Naive thymus-derived CD4-positive, alpha-beta T cell (primary cell): ENCODE measurements around the gene ARID5B. TPM values are rescaled to one million over a fixed set of nuclear protein-coding genes. Genes with fewer than 3 reads are reported as not detected.
A peak's percentile ranks its signal among the peaks of the same experiment; 100 is the strongest.

Source experiments
- ATAC-seq: fragments of 150-1000 bp; cut with Tn5 transposase; 2 replicates; pipeline ENCODE4 v1.10.0; 2021; ENCODE audit warnings: mild to moderate bottlenecking, moderate library complexity
- CTCF ChIA-PET: fragments of 350-600 bp; sonication (Branson Sonifier 250); formaldehyde crosslinking; loops from one replicate; lab custom pipeline; 2021; ENCODE audit warnings: antibody characterized with exemption; lab: Charles Lee
- POLR2A ChIA-PET: fragments of 350-600 bp; sonication (Branson Sonifier 250); formaldehyde crosslinking; loops from one replicate; lab custom pipeline; 2021; ENCODE audit warnings: antibody characterized with exemption, inconsistent platforms; lab: Charles Lee
- DNase-seq, 9 donors: peaks; one replicate each; pipeline versions ENCODE4 v3.0.0 to v3.0.0-alpha.2; 2020 to 2022; ENCODE audit warnings: mixed read lengths in 1 of 9
- H3K27ac ChIP-seq: one replicate; pipeline ENCODE4 v1.7.0; 2013; ENCODE audit warnings: mild to moderate bottlenecking, low read depth, low read length, moderate library complexity
- H3K27me3 ChIP-seq, 2 donors: one replicate each; pipeline ENCODE4 v1.7.0; 2013; ENCODE audit warnings: low read length in 2 of 2, mild to moderate bottlenecking in 2 of 2, moderate library complexity in 2 of 2; ENCODE audit not compliant: control insufficient read depth in 2 of 2, insufficient read depth in 2 of 2
- H3K36me3 ChIP-seq, 3 experiments: 1 replicate in 2 of 3; 2 replicates in 1 of 3; pipeline ENCODE4 v1.7.0; 2013; ENCODE audit warnings: low read length in 3 of 3, mild to moderate bottlenecking in 3 of 3, moderate library complexity in 1 of 3; ENCODE audit not compliant: insufficient read depth in 3 of 3, control insufficient read depth in 2 of 3
- H3K4me1 ChIP-seq, 2 donors: one replicate each; pipeline ENCODE4 v1.7.0; 2013; ENCODE audit warnings: low read length in 2 of 2, mild to moderate bottlenecking in 2 of 2, moderate library complexity in 1 of 2; ENCODE audit not compliant: control insufficient read depth in 2 of 2, insufficient read depth in 2 of 2
- H3K4me3 ChIP-seq: 2 replicates; pipeline ENCODE4 v1.7.0; 2013; ENCODE audit warnings: mild to moderate bottlenecking, low read length
- H3K9me3 ChIP-seq, 3 experiments: 1 replicate in 2 of 3; 2 replicates in 1 of 3; pipeline ENCODE4 v1.7.0; 2013; ENCODE audit warnings: low read length in 3 of 3; ENCODE audit not compliant: control insufficient read depth in 2 of 3
- H3K27ac Mint-ChIP-seq, 9 donors: one replicate each; pipeline ENCODE4 v1.8.0; 2020 to 2022; ENCODE audit warnings: mixed read lengths in 9 of 9, mild to moderate bottlenecking in 8 of 9, moderate library complexity in 5 of 9, inconsistent platforms in 2 of 9
- H3K27me3 Mint-ChIP-seq, 5 donors: one replicate each; pipeline ENCODE4 v1.8.0; 2021 to 2022; ENCODE audit warnings: mixed read lengths in 5 of 5, mild to moderate bottlenecking in 1 of 5
- H3K36me3 Mint-ChIP-seq, 5 donors: one replicate each; pipeline ENCODE4 v1.8.0; 2020 to 2022; ENCODE audit warnings: mixed read lengths in 5 of 5, mild to moderate bottlenecking in 3 of 5, inconsistent platforms in 1 of 5
- H3K4me1 Mint-ChIP-seq, 7 donors: one replicate each; pipeline ENCODE4 v1.8.0; 2020 to 2022; ENCODE audit warnings: mixed read lengths in 7 of 7, mild to moderate bottlenecking in 3 of 7, inconsistent platforms in 1 of 7
- H3K4me3 Mint-ChIP-seq, 10 donors: one replicate each; pipeline ENCODE4 v1.8.0; 2020 to 2022; ENCODE audit warnings: mild to moderate bottlenecking in 10 of 10, mixed read lengths in 10 of 10, moderate library complexity in 6 of 10, inconsistent platforms in 2 of 10
- H3K9me3 Mint-ChIP-seq, 11 donors: one replicate each; pipeline ENCODE4 v1.8.0; 2020 to 2022; ENCODE audit warnings: mixed read lengths in 11 of 11, mild to moderate bottlenecking in 4 of 11, inconsistent platforms in 1 of 11, moderate library complexity in 1 of 11
- intact Hi-C, 2 donors: fragments of 100-400 bp; cut with micrococcal nuclease; formaldehyde crosslinking; loops; one replicate each; pipeline ENCODE4 v1.15.1; 2023
- polyA plus RNA-seq, 2 donors: library from polyadenylated mRNA; unstranded; fragments of 300-500 nt; fragmentation: Illumina TruSeq; gene quantifications; one replicate each; pipeline ENCODE4 v1.2.3, GENCODE V29; 2021
- total RNA-seq, 6 experiments: library from RNA in 5 of 6; stranded (reverse) in 5 of 6; gene quantifications; 1 replicate in 5 of 6; 2 replicates in 1 of 6; pipeline ENCODE4 v1.2.3 and lab custom pipeline; 2021 to 2026

The ARID5B gene
- total and polyA plus RNA-seq, 7 experiments from 2014 or later, result 18.6 to 60.8 (median 47.4) TPM

GRCh38 chr10:62036186-62037081, 134.9 kb downstream of the ARID5B start:
- peaks cover 0 to 15% (median 4%) of the 10 kb centered on the region in 5 donors for H3K36me3 Mint-ChIP-seq
- Histone ChIP-seq H3K36me3 (no peaks in the 10 kb centered on the region), H3K4me1 (peaks cover 16 to 60% of the 10 kb centered on the region in 2 donors), H3K4me3 (no peak overlapping the region), H3K27ac (peak overlapping the region; percentile 29), H3K9me3 (no peaks in the 10 kb centered on the region), H3K27me3 (no peaks in the 10 kb centered on the region)
- peak overlapping the region in 4 of 10 donors; percentile 27 to 63 (median 31) for H3K4me3 Mint-ChIP-seq
- no peak for DNase-seq
- ChIA-PET POLR2A (interaction anchor here (0.6 to 6.1 kb wide), 4 partner anchors 13 to 135 kb away, joined by 3 to 51 read pairs (median 5); partner anchors contain the start of gene ARID5B), CTCF (interaction anchor here (0.6 to 5.2 kb wide), 9 partner anchors 11 to 210 kb away, joined by 3 to 112 read pairs (median 10); partner anchors contain the start of gene ARID5B)
- ATAC-seq, result no peak
- no peaks in the 10 kb centered on the region for H3K27me3 Mint-ChIP-seq
- H3K4me1 Mint-ChIP-seq, result peaks cover 38 to 94% (median 86%) of the 10 kb centered on the region in 7 donors
- intact Hi-C loops, result loop anchor here (5.0 kb wide), 3 partner anchors 284 to 491 kb away; no protein-coding TSS in a partner anchor
- no peaks in the 10 kb centered on the region for H3K9me3 Mint-ChIP-seq
- H3K27ac Mint-ChIP-seq, result peak overlapping the region; percentile 71 to 93 (median 87)

- DNase-seq (no peak), ATAC-seq (no peak)
- H3K27ac Mint-ChIP-seq, result peak overlapping the region; percentile 71 to 93 (median 87)
- H3K9me3 Mint-ChIP-seq, result no peaks in the 10 kb centered on the region
- H3K36me3 Mint-ChIP-seq, result peaks cover 4 to 18% (median 7%) of the 10 kb centered on the region in 5 donors
- ChIA-PET POLR2A (interaction anchor here (0.6 to 6.1 kb wide), 7 partner anchors 12 to 208 kb away, joined by 3 to 51 read pairs (median 7); partner anchors contain the start of gene ARID5B), CTCF (interaction anchor here (0.8 to 5.2 kb wide), 10 partner anchors 11 to 386 kb away, joined by 3 to 112 read pairs (median 3); partner anchors contain the start of gene ARID5B)
- peaks cover 16 to 55% of the 10 kb centered on the region in 2 donors for H3K4me1 ChIP-seq
- intact Hi-C loops, result loop anchor here (5.0 kb wide), 3 partner anchors 285 to 490 kb away; no protein-coding TSS in a partner anchor
- no peak overlapping the region for H3K4me3 ChIP-seq
- peak overlapping the region in 6 of 10 donors; percentile 19 to 69 (median 28) for H3K4me3 Mint-ChIP-seq
- H3K27ac ChIP-seq, result peak overlapping the region; percentile 60
- H3K27me3 Mint-ChIP-seq, result no peaks in the 10 kb centered on the region
- H3K27me3 ChIP-seq, result no peaks in the 10 kb centered on the region
- H3K4me1 Mint-ChIP-seq, result peaks cover 42 to 94% (median 87%) of the 10 kb centered on the region in 7 donors
- no peaks in the 10 kb centered on the region for H3K9me3 ChIP-seq
- H3K36me3 ChIP-seq, result no peaks in the 10 kb centered on the region
Observed at GRCh38 chr10:62037166-62037831, 135.8 kb downstream of the ARID5B start.

GRCh38 chr10:62037890-62038608, 136.6 kb downstream of the ARID5B start:
- H3K4me1 Mint-ChIP-seq, result peaks cover 44 to 92% (median 86%) of the 10 kb centered on the region in 7 donors
- ChIA-PET POLR2A (interaction anchor here (0.5 to 6.1 kb wide), 11 partner anchors 9 to 211 kb away, joined by 3 to 51 read pairs (median 4); partner anchors contain the start of gene ARID5B), CTCF (interaction anchor here (0.6 to 5.2 kb wide), 29 partner anchors 12 to 386 kb away, joined by 3 to 112 read pairs (median 4); partner anchors contain the start of gene ARID5B)
- H3K27me3 Mint-ChIP-seq, result no peaks in the 10 kb centered on the region
- H3K27ac Mint-ChIP-seq, result peak overlapping the region; percentile 71 to 94 (median 85)
- Histone ChIP-seq H3K9me3 (no peaks in the 10 kb centered on the region), H3K36me3 (no peaks in the 10 kb centered on the region), H3K27me3 (no peaks in the 10 kb centered on the region), H3K27ac (peak overlapping the region; percentile 60), H3K4me1 (peaks cover 12 to 54% of the 10 kb centered on the region in 2 donors), H3K4me3 (no peak overlapping the region)
- H3K36me3 Mint-ChIP-seq, result peaks cover 5 to 22% (median 8%) of the 10 kb centered on the region in 5 donors
- intact Hi-C loops, result loop anchor here (1.0 to 5.0 kb wide), 16 partner anchors 10 to 489 kb away; no protein-coding TSS in a partner anchor
- no peaks in the 10 kb centered on the region for H3K9me3 Mint-ChIP-seq
- H3K4me3 Mint-ChIP-seq, result peak overlapping the region in 9 of 10 donors; percentile 60 to 87 (median 70)
- peak in 3 of 9 donors; percentile 31 to 53 (median 49) for DNase-seq
- no peak for ATAC-seq

GRCh38 chr10:62038609-62039190, 137.2 kb downstream of the ARID5B start:
- Histone ChIP-seq H3K4me1 (peaks cover 16 to 56% of the 10 kb centered on the region in 2 donors), H3K27me3 (no peaks in the 10 kb centered on the region), H3K9me3 (no peaks in the 10 kb centered on the region), H3K27ac (peak overlapping the region; percentile 60), H3K36me3 (no peaks in the 10 kb centered on the region), H3K4me3 (peak overlapping the region; percentile 37)
- CTCF ChIA-PET, result interaction anchor here (0.6 to 5.2 kb wide), 33 partner anchors 11 to 385 kb away, joined by 3 to 112 read pairs (median 4); partner anchors contain the start of gene ARID5B
- peak overlapping the region; percentile 20 to 94 (median 74) for H3K27ac Mint-ChIP-seq
- POLR2A ChIA-PET, result interaction anchor here (0.5 to 6.1 kb wide), 12 partner anchors 8 to 210 kb away, joined by 3 to 51 read pairs (median 4); partner anchors contain the start of gene ARID5B
- no peaks in the 10 kb centered on the region for H3K27me3 Mint-ChIP-seq
- ATAC-seq (peak; percentile 87), DNase-seq (peak; percentile 40 to 84 (median 69))
- H3K4me3 Mint-ChIP-seq, result peak overlapping the region; percentile 64 to 87 (median 72)
- peaks cover 5 to 29% (median 11%) of the 10 kb centered on the region in 5 donors for H3K36me3 Mint-ChIP-seq
- intact Hi-C loops, result loop anchor here (1.0 to 5.0 kb wide), 16 partner anchors 10 to 489 kb away; no protein-coding TSS in a partner anchor
- H3K9me3 Mint-ChIP-seq, result no peaks in the 10 kb centered on the region
- H3K4me1 Mint-ChIP-seq, result peaks cover 48 to 92% (median 86%) of the 10 kb centered on the region in 7 donors

GRCh38 chr10:62039954-62040353, 138.5 kb downstream of the ARID5B start:
- Mint-ChIP-seq H3K36me3 (peaks cover 5 to 30% (median 11%) of the 10 kb centered on the region in 5 donors), H3K27ac (peak overlapping the region in 6 of 9 donors; percentile 23 to 88 (median 73)), H3K9me3 (no peaks in the 10 kb centered on the region), H3K4me3 (peak overlapping the region in 5 of 10 donors; percentile 10 to 75 (median 66)), H3K27me3 (no peaks in the 10 kb centered on the region), H3K4me1 (peaks cover 58 to 93% (median 92%) of the 10 kb centered on the region in 7 donors)
- H3K36me3 ChIP-seq, result no peaks in the 10 kb centered on the region
- H3K27me3 ChIP-seq, result no peaks in the 10 kb centered on the region
- H3K4me1 ChIP-seq, result peaks cover 29 to 65% of the 10 kb centered on the region in 2 donors
- H3K9me3 ChIP-seq, result no peaks in the 10 kb centered on the region
- ATAC-seq (no peak), DNase-seq (no peak)
- H3K27ac ChIP-seq, result no peak overlapping the region
- CTCF ChIA-PET, result interaction anchor here (0.6 to 5.2 kb wide), 12 partner anchors 10 to 222 kb away, joined by 3 to 112 read pairs (median 7); partner anchors contain the start of gene ARID5B
- POLR2A ChIA-PET, result interaction anchor here (0.9 to 6.1 kb wide), 5 partner anchors 10 to 205 kb away, joined by 3 to 51 read pairs (median 4); partner anchors contain the start of gene ARID5B
- no peak overlapping the region for H3K4me3 ChIP-seq
- intact Hi-C loops, result loop anchor here (2.0 to 5.0 kb wide), 6 partner anchors 23 to 487 kb away; no protein-coding TSS in a partner anchor
